Breast epithelium (tissue), 3 donors: ENCODE data around the gene MAPKAPK3.

Experiments
- POLR2A ChIP-seq: fragments of 450-650 bp; IDR thresholded peaks from one replicate; pipeline ENCODE4 v1.6.1; 2016; ENCODE audit warnings: antibody characterized with exemption, mild to moderate bottlenecking, moderate library complexity
- TF ChIP-seq, protein P1 (sequence below), 3 donors: fragments of 450-650 bp; IDR thresholded peaks; one replicate each; pipeline ENCODE4 v1.5.1; 2016 to 2017; ENCODE audit warnings: antibody characterized with exemption in 3 of 3, mild to moderate bottlenecking in 3 of 3, moderate library complexity in 3 of 3

DNA sequence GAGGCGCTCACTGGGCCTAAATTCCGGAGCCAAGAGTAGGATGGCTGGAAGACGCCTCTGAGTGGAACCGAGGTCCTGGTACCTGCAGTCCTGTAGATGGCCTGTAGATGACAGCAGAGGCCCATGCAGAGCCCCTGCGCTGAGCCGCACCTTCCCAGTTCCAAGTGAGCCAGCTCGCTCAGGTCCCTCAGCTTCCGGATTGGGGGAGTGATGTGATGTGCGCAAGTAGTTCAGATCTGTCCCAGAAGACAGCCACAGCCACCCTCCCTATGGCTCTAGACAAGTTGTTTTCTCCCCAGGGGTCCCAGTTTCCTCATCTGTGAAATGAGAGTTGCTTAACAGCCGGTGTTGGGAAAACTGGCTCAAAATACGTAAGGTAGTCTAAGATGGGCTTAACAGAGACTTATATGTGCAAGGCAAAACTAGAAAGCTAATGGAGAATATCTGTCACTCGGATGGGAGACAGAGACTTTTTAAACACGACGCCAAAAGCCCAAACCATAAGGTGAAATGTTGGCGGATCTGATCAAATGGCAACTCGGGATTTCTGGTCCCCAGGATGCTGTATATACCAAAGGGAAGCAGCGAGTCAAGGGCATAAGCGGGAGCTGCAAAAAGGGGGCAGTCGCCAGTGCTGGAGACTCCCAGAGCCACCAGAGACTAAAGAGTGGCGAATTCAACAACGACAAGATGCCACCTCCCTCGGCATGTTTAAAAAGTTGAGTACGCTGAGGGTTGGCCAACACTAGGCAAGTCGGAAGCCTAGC, 765 bp upstream of the MAPKAPK3 start:
- TF ChIP-seq, protein P1, sequence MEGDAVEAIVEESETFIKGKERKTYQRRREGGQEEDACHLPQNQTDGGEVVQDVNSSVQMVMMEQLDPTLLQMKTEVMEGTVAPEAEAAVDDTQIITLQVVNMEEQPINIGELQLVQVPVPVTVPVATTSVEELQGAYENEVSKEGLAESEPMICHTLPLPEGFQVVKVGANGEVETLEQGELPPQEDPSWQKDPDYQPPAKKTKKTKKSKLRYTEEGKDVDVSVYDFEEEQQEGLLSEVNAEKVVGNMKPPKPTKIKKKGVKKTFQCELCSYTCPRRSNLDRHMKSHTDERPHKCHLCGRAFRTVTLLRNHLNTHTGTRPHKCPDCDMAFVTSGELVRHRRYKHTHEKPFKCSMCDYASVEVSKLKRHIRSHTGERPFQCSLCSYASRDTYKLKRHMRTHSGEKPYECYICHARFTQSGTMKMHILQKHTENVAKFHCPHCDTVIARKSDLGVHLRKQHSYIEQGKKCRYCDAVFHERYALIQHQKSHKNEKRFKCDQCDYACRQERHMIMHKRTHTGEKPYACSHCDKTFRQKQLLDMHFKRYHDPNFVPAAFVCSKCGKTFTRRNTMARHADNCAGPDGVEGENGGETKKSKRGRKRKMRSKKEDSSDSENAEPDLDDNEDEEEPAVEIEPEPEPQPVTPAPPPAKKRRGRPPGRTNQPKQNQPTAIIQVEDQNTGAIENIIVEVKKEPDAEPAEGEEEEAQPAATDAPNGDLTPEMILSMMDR (IDR thresholded peaks at IDR 0.05): peak; percentile 94 to 99 (median 99)
- TF ChIP-seq POLR2A: no peak
